IMR-90 (cell line): Measurements from ENCODE around the gene GTF2A1. TPM values are rescaled to one million over a fixed set of nuclear protein-coding genes. Genes with fewer than 3 reads are reported as not detected.

Source experiments
- ATAC-seq: fragments of 200-7000 bp; cut with Tn5 transposase; 2 replicates; pipeline ENCODE4 v1.9.1; 2020; ENCODE audit warnings: low read depth, mild to moderate bottlenecking, moderate library complexity
- BruUV-seq: library from RNA; stranded (reverse); fragments of 400-500 nt; replicated peaks from 2 replicates; lab custom pipeline; 2021; lab: Mats Ljungman, UMichigan
- CTCF ChIA-PET: fragments of 300-600 bp; formaldehyde crosslinking; extraction: SDS; loops from one replicate; lab custom pipeline; 2021; ENCODE audit warnings: antibody characterized with exemption; lab: Yijun Ruan, JAX
- POLR2A ChIA-PET: fragments of 300-600 bp; sonication (Branson Sonifier 250); formaldehyde crosslinking; loops from one replicate; lab custom pipeline; 2022; ENCODE audit warnings: antibody characterized with exemption; ENCODE audit not compliant: unreplicated experiment; lab: Charles Lee
- DNase-seq: peaks from one replicate; pipeline ENCODE4 v3.0.0; 2013
- H2AFZ ChIP-seq: replicated peaks from 2 replicates; pipeline ENCODE3; 2013; ENCODE audit warnings: low read length, mild to moderate bottlenecking; ENCODE audit not compliant: poor library complexity
- H2AK5ac ChIP-seq: 2 replicates; pipeline ENCODE4 v1.6.1; 2013; ENCODE audit warnings: low read depth, low read length, inconsistent platforms
- H2AK9ac ChIP-seq: replicated peaks from 2 replicates; pipeline ENCODE3; 2013; ENCODE audit warnings: mild to moderate bottlenecking, low read depth, low read length, moderate library complexity; ENCODE audit not compliant: poor library complexity
- H2BK120ac ChIP-seq: 2 replicates; pipeline ENCODE4 v1.6.1; 2013; ENCODE audit warnings: low read depth, low read length, inconsistent platforms
- H2BK15ac ChIP-seq: 3 replicates; pipeline ENCODE4 v1.6.1; 2013; ENCODE audit warnings: low read depth, low read length, inconsistent platforms
- H2BK20ac ChIP-seq: 2 replicates; pipeline ENCODE4 v1.6.1; 2013; ENCODE audit warnings: low read depth, mild to moderate bottlenecking, inconsistent platforms, low read length, moderate library complexity
- H2BK5ac ChIP-seq: 2 replicates; pipeline ENCODE4 v1.6.1; 2013; ENCODE audit warnings: mild to moderate bottlenecking, low read depth, low read length, inconsistent platforms; ENCODE audit not compliant: poor library complexity, severe bottlenecking
- H3K14ac ChIP-seq: replicated peaks from 2 replicates; pipeline ENCODE4 v1.6.1; 2013; ENCODE audit warnings: low read depth, low read length, inconsistent platforms
- H3K18ac ChIP-seq: 2 replicates; pipeline ENCODE4 v1.6.1; 2013; ENCODE audit warnings: low read depth, low read length, control low read depth
- H3K23ac ChIP-seq: 2 replicates; pipeline ENCODE4 v1.6.1; 2013; ENCODE audit warnings: low read depth, low read length, inconsistent platforms
- H3K27ac ChIP-seq: 2 replicates; pipeline ENCODE4 v1.5.1; 2013; ENCODE audit warnings: mild to moderate bottlenecking, control low read depth, low read length; ENCODE audit not compliant: insufficient read depth
- H3K27me3 ChIP-seq: 2 replicates; pipeline ENCODE4 v1.6.1; 2013; ENCODE audit warnings: low read length; ENCODE audit not compliant: control insufficient read depth, insufficient read depth
- H3K36me3 ChIP-seq: 2 replicates; pipeline ENCODE4 v1.6.1; 2013; ENCODE audit warnings: low read length, mixed read lengths; ENCODE audit not compliant: control insufficient read depth, insufficient read depth
- H3K4ac ChIP-seq: 2 replicates; pipeline ENCODE4 v1.6.1; 2013; ENCODE audit warnings: low read depth, low read length, inconsistent platforms
- H3K4me1 ChIP-seq: 2 replicates; pipeline ENCODE4 v1.6.1; 2013; ENCODE audit warnings: low read length, mixed read lengths; ENCODE audit not compliant: control insufficient read depth, insufficient read depth
- H3K4me2 ChIP-seq: 2 replicates; pipeline ENCODE4 v1.6.1; 2013; ENCODE audit warnings: low read depth, mild to moderate bottlenecking, control low read depth, low read length, moderate library complexity
- H3K4me3 ChIP-seq: 2 replicates; pipeline ENCODE4 v1.5.1; 2013; ENCODE audit warnings: low read depth, mild to moderate bottlenecking, control low read depth, low read length, moderate library complexity; ENCODE audit not compliant: insufficient read depth
- H3K56ac ChIP-seq: 2 replicates; pipeline ENCODE4 v1.6.1; 2013; ENCODE audit warnings: low read length, inconsistent platforms; ENCODE audit not compliant: insufficient read depth; ENCODE audit errors: extremely low read depth
- H3K79me1 ChIP-seq, 2 experiments: 2 replicates each; pipeline ENCODE4 v1.6.1; 2013; ENCODE audit warnings: low read length in 2 of 2, inconsistent platforms in 1 of 2, low read depth in 1 of 2
- H3K9ac ChIP-seq: 2 replicates; pipeline ENCODE4 v1.6.1; 2013; ENCODE audit warnings: low read depth, low read length, control low read depth
- H3K9me1 ChIP-seq: 2 replicates; pipeline ENCODE4 v1.6.1; 2013; ENCODE audit warnings: low read length, inconsistent platforms; ENCODE audit not compliant: insufficient read depth
- H3K9me3 ChIP-seq: 2 replicates; pipeline ENCODE4 v1.6.1; 2013; ENCODE audit warnings: low read length; ENCODE audit not compliant: control insufficient read depth, insufficient read depth
- H4K20me1 ChIP-seq: 2 replicates; pipeline ENCODE4 v1.6.1; 2013; ENCODE audit warnings: low read length, inconsistent platforms; ENCODE audit not compliant: insufficient read depth
- H4K5ac ChIP-seq: 2 replicates; pipeline ENCODE4 v1.6.1; 2013; ENCODE audit warnings: mild to moderate bottlenecking, low read depth, low read length, control low read depth
- H4K8ac ChIP-seq, 2 experiments: 2 replicates each; pipeline ENCODE4 v1.6.1; 2013; ENCODE audit warnings: low read depth in 2 of 2, low read length in 2 of 2, control low read depth in 1 of 2, inconsistent platforms in 1 of 2
- H4K91ac ChIP-seq: 2 replicates; pipeline ENCODE4 v1.6.1; 2013; ENCODE audit warnings: low read depth, low read length, inconsistent platforms; ENCODE audit not compliant: insufficient read depth
- BHLHE40 ChIP-seq: fragments of 150-350 bp; IDR thresholded peaks from 2 replicates; pipeline ENCODE4 v1.6.1; 2016; ENCODE audit warnings: mild to moderate bottlenecking, low read depth, low read length
- CHD1 ChIP-seq: IDR thresholded peaks from 2 replicates; pipeline ENCODE4 v1.6.1; 2012; ENCODE audit warnings: low read depth, low read length, improper control_type of control experiment
- CTCF ChIP-seq: conservative IDR thresholded peaks from 2 replicates; pipeline ENCODE4 v1.5.1; 2012; ENCODE audit warnings: mild to moderate bottlenecking, low read depth, low read length, improper control_type of control experiment
- ELK1 ChIP-seq: fragments of 150-350 bp; IDR thresholded peaks from 2 replicates; pipeline ENCODE4 v1.6.1; 2016; ENCODE audit warnings: low read depth, mild to moderate bottlenecking, low read length, moderate library complexity, borderline replicate concordance
- FOS ChIP-seq: fragments of 150-350 bp; IDR thresholded peaks from 2 replicates; pipeline ENCODE4 v1.6.1; 2016; ENCODE audit warnings: low read depth, low read length
- MXI1 ChIP-seq: IDR thresholded peaks from 2 replicates; pipeline ENCODE4 v1.6.1; 2012; ENCODE audit warnings: low read depth, mild to moderate bottlenecking, low read length, moderate library complexity, borderline replicate concordance
- NFE2L2 ChIP-seq: fragments of 150-350 bp; IDR thresholded peaks from 2 replicates; pipeline ENCODE4 v1.6.1; 2016; ENCODE audit warnings: low read depth, mild to moderate bottlenecking, low read length
- POLR2A ChIP-seq: IDR thresholded peaks from 2 replicates; pipeline ENCODE4 v1.6.1; 2012; ENCODE audit warnings: mild to moderate bottlenecking, low read depth, low read length
- RAD21 ChIP-seq: IDR thresholded peaks from 2 replicates; pipeline ENCODE4 v1.6.1; 2012; ENCODE audit warnings: low read length, improper control_type of control experiment
- RCOR1 ChIP-seq: IDR thresholded peaks from 2 replicates; pipeline ENCODE4 v1.6.1; 2012; ENCODE audit warnings: mild to moderate bottlenecking, low read length, improper control_type of control experiment; ENCODE audit not compliant: insufficient replicate concordance
- SMC3 ChIP-seq: fragments of 150-350 bp; IDR thresholded peaks from 2 replicates; pipeline ENCODE4 v1.6.1; 2016; ENCODE audit warnings: low read depth, mild to moderate bottlenecking, antibody characterized with exemption, low read length, moderate library complexity
- USF2 ChIP-seq: fragments of 150-350 bp; IDR thresholded peaks from 2 replicates; pipeline ENCODE4 v1.6.1; 2017; ENCODE audit warnings: mild to moderate bottlenecking, antibody characterized with exemption, low read length, low read depth
- dilution Hi-C: fragments of 300-500 bp; cut with HindIII; formaldehyde crosslinking; loops from one replicate; pipeline ENCODE4 v1.14.3; 2018; ENCODE audit warnings: low sequenced_read_pairs; ENCODE audit not compliant: unreplicated experiment
- in situ Hi-C: fragments of 300-500 bp; cut with MboI; formaldehyde crosslinking; loops from 3 replicates; pipeline ENCODE4 v1.14.3; 2019; ENCODE audit warnings: low sequenced_read_pairs, inconsistent platforms, mixed read lengths
- intact Hi-C: fragments of 100-400 bp; cut with micrococcal nuclease; formaldehyde crosslinking; loops from 2 replicates; pipeline ENCODE4 v1.10.0; 2022
- polyA plus RNA-seq, 3 experiments: library from polyadenylated mRNA; depleted of rRNA; stranded (reverse); fragments of >200 nt; gene quantifications; 2 replicates each; pipeline ENCODE4 v1.2.3, GENCODE V29; 2012; ENCODE audit warnings: low replicate concordance in 1 of 3
- total RNA-seq: library from RNA; depleted of rRNA; stranded (reverse); fragments of >200 nt; gene quantifications from 2 replicates; pipeline ENCODE4 v1.2.3, GENCODE V29; 2012

GTF2A1 gene
- total and polyA plus RNA-seq, 2 of the 4 experiments (the other 2 are of a cell fraction), result 16.0 to 60.4 TPM

- no peak overlapping the region for H2BK15ac ChIP-seq
- peaks cover 4% of the 10 kb centered on the region for H3K36me3 ChIP-seq
- H3K14ac ChIP-seq, result no peak overlapping the region
- DNase-seq (no peak), ATAC-seq (peak; percentile 11; the same call in 1 of the 2 replicates)
- no peak overlapping the region for H3K18ac ChIP-seq
- H3K27me3 ChIP-seq, result no peaks in the 10 kb centered on the region
- no peak overlapping the region for H4K5ac ChIP-seq
- H3K4me1 ChIP-seq, result peaks cover 3% of the 10 kb centered on the region; the same call in 1 of the 2 replicates
- H4K91ac ChIP-seq, result no peak overlapping the region
- H2BK20ac ChIP-seq, result no peak overlapping the region
- POLR2A ChIA-PET, result no interaction called here
- no peak overlapping the region; the same call in 1 of the 2 replicates for H3K4me2 ChIP-seq
- no peak overlapping the region for H2AFZ ChIP-seq
- no peak overlapping the region for H4K8ac ChIP-seq
- dilution Hi-C loops, result no loop called here
- no peak for TF ChIP-seq USF2
- no peak for TF ChIP-seq RAD21
- TF ChIP-seq ELK1, result no peak
- no peak for TF ChIP-seq CHD1
- TF ChIP-seq NFE2L2, result no peak
- no peak for TF ChIP-seq POLR2A
- TF ChIP-seq FOS, result no peak
- TF ChIP-seq CTCF, result no peak
- no peak for TF ChIP-seq SMC3
- TF ChIP-seq RCOR1, result no peak
- TF ChIP-seq BHLHE40, result no peak
- TF ChIP-seq MXI1, result no peak
- no peaks in the 10 kb centered on the region for H3K9me3 ChIP-seq
- no peak overlapping the region for H2AK9ac ChIP-seq
- H3K79me1 ChIP-seq, result peaks cover 0 to 7% of the 10 kb centered on the region in 2 experiments; a peak in 1 of 4 replicates
- CTCF ChIA-PET, result interaction anchor here (1.2 kb wide), 1 partner anchor 14 kb away, joined by 3 read pairs; no protein-coding TSS in a partner anchor
- H3K27ac ChIP-seq, result no peak overlapping the region
- intact Hi-C loops, result no loop called here
- H3K9ac ChIP-seq, result no peak overlapping the region
- no peak overlapping the region for H2BK120ac ChIP-seq
- H4K20me1 ChIP-seq, result no peaks in the 10 kb centered on the region
- no peak overlapping the region for H2AK5ac ChIP-seq
- no TSS peak for BruUV-seq
- H2BK5ac ChIP-seq, result no peak overlapping the region
- no peak overlapping the region for H3K56ac ChIP-seq
- H3K4ac ChIP-seq, result no peak overlapping the region
- H3K23ac ChIP-seq, result no peak overlapping the region
- H3K9me1 ChIP-seq, result no peaks in the 10 kb centered on the region
- no peak overlapping the region for H3K4me3 ChIP-seq
- in situ Hi-C loops, result no loop called here
These were observed 42.7 kb downstream of the GTF2A1 start for GRCh38 chr14:81178063-81178462.
